WTC11 (cell line): ENCODE results near the gene DHX36. TPM values are rescaled to one million over a fixed set of nuclear protein-coding genes. Genes with fewer than 3 reads are reported as not detected.

Experiments
- ATAC-seq: fragments of 200-7000 bp; cut with Tn5 transposase; 2 replicates; pipeline ENCODE4 v1.10.0; 2021; ENCODE audit warnings: mild to moderate bottlenecking, moderate library complexity
- CTCF ChIA-PET: fragments of 300-600 bp; sonication (Branson Sonifier 250); formaldehyde crosslinking; loops from one replicate; lab custom pipeline; 2021; ENCODE audit warnings: antibody characterized with exemption; lab: Charles Lee
- POLR2A ChIA-PET: fragments of 350-600 bp; sonication (Branson Sonifier 250); formaldehyde crosslinking; loops from one replicate; lab custom pipeline; 2021; ENCODE audit warnings: antibody characterized with exemption; lab: Charles Lee
- DNase-seq: peaks from one replicate; pipeline ENCODE4 v3.0.0; 2021; ENCODE audit warnings: low spot score
- H3K27ac Mint-ChIP-seq: 2 replicates; pipeline ENCODE4 v1.8.0; 2021; ENCODE audit warnings: mixed read lengths
- H3K27me3 Mint-ChIP-seq: 2 replicates; pipeline ENCODE4 v1.8.0; 2021; ENCODE audit warnings: low read depth, mild to moderate bottlenecking, moderate library complexity, mixed read lengths
- H3K36me3 Mint-ChIP-seq: 2 replicates; pipeline ENCODE4 v1.8.0; 2021; ENCODE audit warnings: mixed read lengths
- H3K4me1 Mint-ChIP-seq: 2 replicates; pipeline ENCODE4 v1.8.0; 2022; ENCODE audit warnings: mixed read lengths
- H3K4me3 Mint-ChIP-seq: 2 replicates; pipeline ENCODE4 v1.8.0; 2021; ENCODE audit warnings: mild to moderate bottlenecking, moderate library complexity, mixed read lengths
- H3K9me3 Mint-ChIP-seq: 2 replicates; pipeline ENCODE4 v1.8.0; 2021; ENCODE audit warnings: mixed read lengths
- CREM ChIP-seq: sonication (generic); formaldehyde crosslinking; IDR thresholded peaks from 2 replicates; pipeline ENCODE4 v1.8.1; 2022; ENCODE audit warnings: mild to moderate bottlenecking, missing genetic modification reagents, moderate library complexity
- FOXJ3 ChIP-seq: sonication (generic); formaldehyde crosslinking; IDR thresholded peaks from 2 replicates; pipeline ENCODE4 v1.9.0; 2021; ENCODE audit warnings: missing genetic modification reagents, mild to moderate bottlenecking, borderline replicate concordance
- MYBL2 ChIP-seq: sonication (generic); formaldehyde crosslinking; IDR thresholded peaks from 2 replicates; pipeline ENCODE4 v1.8.1; 2023; ENCODE audit warnings: mild to moderate bottlenecking, moderate library complexity, missing genetic modification reagents
- PRRX2 ChIP-seq: fragments of 250-450 bp; sonication (Bioruptor Pico); IDR thresholded peaks from 2 replicates; pipeline ENCODE4 v1.8.0; 2021; ENCODE audit warnings: mild to moderate bottlenecking
- SMAD4 ChIP-seq: sonication (generic); formaldehyde crosslinking; IDR thresholded peaks from 2 replicates; pipeline ENCODE4 v1.8.0; 2022; ENCODE audit warnings: mild to moderate bottlenecking, missing genetic modification reagents
- ZNF263 ChIP-seq: sonication (generic); formaldehyde crosslinking; IDR thresholded peaks from 2 replicates; pipeline ENCODE4 v1.8.1; 2022; ENCODE audit warnings: low read depth, mild to moderate bottlenecking, moderate library complexity, missing genetic modification reagents
- ZNF317 ChIP-seq: sonication (generic); formaldehyde crosslinking; IDR thresholded peaks from 2 replicates; pipeline ENCODE4 v1.8.1; 2023; ENCODE audit warnings: low read depth, mild to moderate bottlenecking, moderate library complexity, missing genetic modification reagents, borderline replicate concordance
- total RNA-seq: library from RNA; stranded (reverse); gene quantifications from 3 replicates; pipeline ENCODE4 v1.2.3, GENCODE V29; 2021
- TF ChIP-seq, protein P1 (sequence below): sonication (generic); formaldehyde crosslinking; IDR thresholded peaks from 2 replicates; pipeline ENCODE4 v1.8.0; 2022; ENCODE audit warnings: missing genetic modification reagents
- TF ChIP-seq, protein P2 (sequence below): fragments of 250-450 bp; sonication (Bioruptor Pico); IDR thresholded peaks from 2 replicates; pipeline ENCODE4 v2.1.2; 2022; ENCODE audit warnings: mild to moderate bottlenecking, moderate library complexity
- TF ChIP-seq, protein P3 (sequence below): fragments of 250-450 bp; sonication (Bioruptor Pico); IDR thresholded peaks from 2 replicates; pipeline ENCODE4 v1.9.0; 2021; ENCODE audit warnings: moderate library complexity, mild to moderate bottlenecking, inconsistent platforms, borderline replicate concordance
- TF ChIP-seq, protein P4 (sequence below): sonication (generic); formaldehyde crosslinking; IDR thresholded peaks from 2 replicates; pipeline ENCODE4 v1.8.1; 2023; ENCODE audit warnings: mild to moderate bottlenecking, missing genetic modification reagents, borderline replicate concordance
- TF ChIP-seq, protein P5 (sequence below): sonication (generic); formaldehyde crosslinking; IDR thresholded peaks from 2 replicates; pipeline ENCODE4 v1.8.1; 2022; ENCODE audit warnings: mild to moderate bottlenecking, missing genetic modification reagents, moderate library complexity, borderline replicate concordance
- TF ChIP-seq, protein P6 (sequence below): sonication (generic); formaldehyde crosslinking; IDR thresholded peaks from 2 replicates; pipeline ENCODE4 v1.8.1; 2022; ENCODE audit warnings: low read depth, missing genetic modification reagents, borderline replicate concordance

DHX36 gene
- total RNA-seq, 1 experiment from 2014 or later: 100 TPM

DNA sequence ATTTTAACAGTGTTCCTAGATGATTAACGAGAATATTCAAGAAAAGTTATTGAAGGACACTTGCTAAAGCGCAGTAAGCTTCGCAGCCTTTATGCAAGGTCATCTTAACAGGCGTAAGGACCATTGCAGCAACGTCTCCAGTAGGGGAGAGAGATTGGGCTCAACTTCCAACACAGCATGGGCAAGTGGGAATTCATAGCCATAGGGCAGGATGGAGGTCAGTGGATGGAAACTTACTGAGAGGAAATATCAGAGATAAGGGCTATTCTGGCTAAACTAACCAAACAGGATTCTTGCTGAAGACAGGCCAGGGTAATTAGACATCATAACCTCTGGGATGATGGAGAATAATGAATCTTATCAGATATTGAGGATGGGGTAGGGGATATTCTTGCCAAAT, 82.8 kb downstream of the DHX36 start (continued):
- TF ChIP-seq, protein P1, sequence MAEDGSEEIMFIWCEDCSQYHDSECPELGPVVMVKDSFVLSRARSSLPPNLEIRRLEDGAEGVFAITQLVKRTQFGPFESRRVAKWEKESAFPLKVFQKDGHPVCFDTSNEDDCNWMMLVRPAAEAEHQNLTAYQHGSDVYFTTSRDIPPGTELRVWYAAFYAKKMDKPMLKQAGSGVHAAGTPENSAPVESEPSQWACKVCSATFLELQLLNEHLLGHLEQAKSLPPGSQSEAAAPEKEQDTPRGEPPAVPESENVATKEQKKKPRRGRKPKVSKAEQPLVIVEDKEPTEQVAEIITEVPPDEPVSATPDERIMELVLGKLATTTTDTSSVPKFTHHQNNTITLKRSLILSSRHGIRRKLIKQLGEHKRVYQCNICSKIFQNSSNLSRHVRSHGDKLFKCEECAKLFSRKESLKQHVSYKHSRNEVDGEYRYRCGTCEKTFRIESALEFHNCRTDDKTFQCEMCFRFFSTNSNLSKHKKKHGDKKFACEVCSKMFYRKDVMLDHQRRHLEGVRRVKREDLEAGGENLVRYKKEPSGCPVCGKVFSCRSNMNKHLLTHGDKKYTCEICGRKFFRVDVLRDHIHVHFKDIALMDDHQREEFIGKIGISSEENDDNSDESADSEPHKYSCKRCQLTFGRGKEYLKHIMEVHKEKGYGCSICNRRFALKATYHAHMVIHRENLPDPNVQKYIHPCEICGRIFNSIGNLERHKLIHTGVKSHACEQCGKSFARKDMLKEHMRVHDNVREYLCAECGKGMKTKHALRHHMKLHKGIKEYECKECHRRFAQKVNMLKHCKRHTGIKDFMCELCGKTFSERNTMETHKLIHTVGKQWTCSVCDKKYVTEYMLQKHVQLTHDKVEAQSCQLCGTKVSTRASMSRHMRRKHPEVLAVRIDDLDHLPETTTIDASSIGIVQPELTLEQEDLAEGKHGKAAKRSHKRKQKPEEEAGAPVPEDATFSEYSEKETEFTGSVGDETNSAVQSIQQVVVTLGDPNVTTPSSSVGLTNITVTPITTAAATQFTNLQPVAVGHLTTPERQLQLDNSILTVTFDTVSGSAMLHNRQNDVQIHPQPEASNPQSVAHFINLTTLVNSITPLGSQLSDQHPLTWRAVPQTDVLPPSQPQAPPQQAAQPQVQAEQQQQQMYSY (CRISPR knock-in tag): no peak
- TF ChIP-seq SMAD4: no peak

DNA sequence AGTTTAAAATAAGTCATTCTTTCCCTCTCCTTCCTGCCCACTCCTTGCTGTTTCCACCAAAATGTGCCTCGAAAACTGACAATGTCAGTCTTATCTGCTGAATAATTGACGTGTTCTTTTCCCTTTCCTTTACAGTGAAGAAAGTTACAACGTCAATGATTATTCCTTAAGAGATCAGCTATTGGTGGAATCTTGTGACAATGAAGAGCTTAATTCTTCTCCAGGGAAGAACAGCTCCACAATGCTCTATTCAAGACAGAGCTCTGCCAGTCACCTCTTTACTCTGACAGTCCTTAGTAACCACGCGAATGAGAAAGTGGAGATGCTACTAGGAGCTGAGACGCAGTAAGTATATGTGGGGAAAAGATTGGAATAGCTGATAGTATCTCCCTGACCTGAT, 84.1 kb downstream of the DHX36 start:
- Mint-ChIP-seq H3K27ac (no peak overlapping the region), H3K9me3 (no peaks in the 10 kb centered on the region), H3K4me1 (peaks cover 17% of the 10 kb centered on the region), H3K36me3 (peaks cover 17% of the 10 kb centered on the region), H3K27me3 (no peaks in the 10 kb centered on the region), H3K4me3 (no peak overlapping the region)
- CTCF ChIA-PET: no interaction called here
- no peak for TF ChIP-seq FOXJ3
- TF ChIP-seq PRRX2 (CRISPR knock-in tag): no peak
- TF ChIP-seq CREM (CRISPR knock-in tag): no peak
- TF ChIP-seq, protein P2, sequence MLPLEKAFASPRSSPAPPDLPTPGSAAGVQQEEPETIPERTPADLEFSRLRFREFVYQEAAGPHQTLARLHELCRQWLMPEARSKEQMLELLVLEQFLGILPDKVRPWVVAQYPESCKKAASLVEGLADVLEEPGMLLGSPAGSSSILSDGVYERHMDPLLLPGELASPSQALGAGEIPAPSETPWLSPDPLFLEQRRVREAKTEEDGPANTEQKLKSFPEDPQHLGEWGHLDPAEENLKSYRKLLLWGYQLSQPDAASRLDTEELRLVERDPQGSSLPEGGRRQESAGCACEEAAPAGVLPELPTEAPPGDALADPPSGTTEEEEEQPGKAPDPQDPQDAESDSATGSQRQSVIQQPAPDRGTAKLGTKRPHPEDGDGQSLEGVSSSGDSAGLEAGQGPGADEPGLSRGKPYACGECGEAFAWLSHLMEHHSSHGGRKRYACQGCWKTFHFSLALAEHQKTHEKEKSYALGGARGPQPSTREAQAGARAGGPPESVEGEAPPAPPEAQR (CRISPR knock-in tag): no peak
- TF ChIP-seq ZNF263: no peak
- TF ChIP-seq, protein P3, sequence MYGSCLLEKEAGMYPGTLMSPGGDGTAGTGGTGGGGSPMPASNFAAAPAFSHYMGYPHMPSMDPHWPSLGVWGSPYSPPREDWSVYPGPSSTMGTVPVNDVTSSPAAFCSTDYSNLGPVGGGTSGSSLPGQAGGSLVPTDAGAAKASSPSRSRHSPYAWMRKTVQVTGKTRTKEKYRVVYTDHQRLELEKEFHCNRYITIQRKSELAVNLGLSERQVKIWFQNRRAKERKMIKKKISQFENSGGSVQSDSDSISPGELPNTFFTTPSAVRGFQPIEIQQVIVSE (CRISPR knock-in tag): no peak
- TF ChIP-seq, protein P4, sequence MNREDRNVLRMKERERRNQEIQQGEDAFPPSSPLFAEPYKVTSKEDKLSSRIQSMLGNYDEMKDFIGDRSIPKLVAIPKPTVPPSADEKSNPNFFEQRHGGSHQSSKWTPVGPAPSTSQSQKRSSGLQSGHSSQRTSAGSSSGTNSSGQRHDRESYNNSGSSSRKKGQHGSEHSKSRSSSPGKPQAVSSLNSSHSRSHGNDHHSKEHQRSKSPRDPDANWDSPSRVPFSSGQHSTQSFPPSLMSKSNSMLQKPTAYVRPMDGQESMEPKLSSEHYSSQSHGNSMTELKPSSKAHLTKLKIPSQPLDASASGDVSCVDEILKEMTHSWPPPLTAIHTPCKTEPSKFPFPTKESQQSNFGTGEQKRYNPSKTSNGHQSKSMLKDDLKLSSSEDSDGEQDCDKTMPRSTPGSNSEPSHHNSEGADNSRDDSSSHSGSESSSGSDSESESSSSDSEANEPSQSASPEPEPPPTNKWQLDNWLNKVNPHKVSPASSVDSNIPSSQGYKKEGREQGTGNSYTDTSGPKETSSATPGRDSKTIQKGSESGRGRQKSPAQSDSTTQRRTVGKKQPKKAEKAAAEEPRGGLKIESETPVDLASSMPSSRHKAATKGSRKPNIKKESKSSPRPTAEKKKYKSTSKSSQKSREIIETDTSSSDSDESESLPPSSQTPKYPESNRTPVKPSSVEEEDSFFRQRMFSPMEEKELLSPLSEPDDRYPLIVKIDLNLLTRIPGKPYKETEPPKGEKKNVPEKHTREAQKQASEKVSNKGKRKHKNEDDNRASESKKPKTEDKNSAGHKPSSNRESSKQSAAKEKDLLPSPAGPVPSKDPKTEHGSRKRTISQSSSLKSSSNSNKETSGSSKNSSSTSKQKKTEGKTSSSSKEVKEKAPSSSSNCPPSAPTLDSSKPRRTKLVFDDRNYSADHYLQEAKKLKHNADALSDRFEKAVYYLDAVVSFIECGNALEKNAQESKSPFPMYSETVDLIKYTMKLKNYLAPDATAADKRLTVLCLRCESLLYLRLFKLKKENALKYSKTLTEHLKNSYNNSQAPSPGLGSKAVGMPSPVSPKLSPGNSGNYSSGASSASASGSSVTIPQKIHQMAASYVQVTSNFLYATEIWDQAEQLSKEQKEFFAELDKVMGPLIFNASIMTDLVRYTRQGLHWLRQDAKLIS (CRISPR knock-in tag): no peak
- TF ChIP-seq ZNF317 (CRISPR knock-in tag): no peak
- TF ChIP-seq, protein P5, sequence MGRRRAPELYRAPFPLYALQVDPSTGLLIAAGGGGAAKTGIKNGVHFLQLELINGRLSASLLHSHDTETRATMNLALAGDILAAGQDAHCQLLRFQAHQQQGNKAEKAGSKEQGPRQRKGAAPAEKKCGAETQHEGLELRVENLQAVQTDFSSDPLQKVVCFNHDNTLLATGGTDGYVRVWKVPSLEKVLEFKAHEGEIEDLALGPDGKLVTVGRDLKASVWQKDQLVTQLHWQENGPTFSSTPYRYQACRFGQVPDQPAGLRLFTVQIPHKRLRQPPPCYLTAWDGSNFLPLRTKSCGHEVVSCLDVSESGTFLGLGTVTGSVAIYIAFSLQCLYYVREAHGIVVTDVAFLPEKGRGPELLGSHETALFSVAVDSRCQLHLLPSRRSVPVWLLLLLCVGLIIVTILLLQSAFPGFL (CRISPR knock-in tag): no peak
- TF ChIP-seq, protein P6, sequence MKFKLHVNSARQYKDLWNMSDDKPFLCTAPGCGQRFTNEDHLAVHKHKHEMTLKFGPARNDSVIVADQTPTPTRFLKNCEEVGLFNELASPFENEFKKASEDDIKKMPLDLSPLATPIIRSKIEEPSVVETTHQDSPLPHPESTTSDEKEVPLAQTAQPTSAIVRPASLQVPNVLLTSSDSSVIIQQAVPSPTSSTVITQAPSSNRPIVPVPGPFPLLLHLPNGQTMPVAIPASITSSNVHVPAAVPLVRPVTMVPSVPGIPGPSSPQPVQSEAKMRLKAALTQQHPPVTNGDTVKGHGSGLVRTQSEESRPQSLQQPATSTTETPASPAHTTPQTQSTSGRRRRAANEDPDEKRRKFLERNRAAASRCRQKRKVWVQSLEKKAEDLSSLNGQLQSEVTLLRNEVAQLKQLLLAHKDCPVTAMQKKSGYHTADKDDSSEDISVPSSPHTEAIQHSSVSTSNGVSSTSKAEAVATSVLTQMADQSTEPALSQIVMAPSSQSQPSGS (CRISPR knock-in tag): no peak
- no peak for TF ChIP-seq MYBL2 (CRISPR knock-in tag)
- DNase-seq (no peak), ATAC-seq (no peak)
- POLR2A ChIA-PET: no interaction called here
